Kidney (tissue), 14 donors: ENCODE results near the gene AASDHPPT. TPM values are rescaled to one million over a fixed set of nuclear protein-coding genes. Genes with fewer than 3 reads are reported as not detected.

Experiments used
- DNase-seq, 5 donors: peaks; one replicate each; pipeline ENCODE4 v3.0.0-alpha.2; 2013 to 2020
- FAIRE-seq: peaks from 2 replicates; lab custom pipeline; 2012; peaks lifted over from hg19 to GRCh38; lab: Jason Lieb, UNC
- H3K27ac ChIP-seq, 2 donors: one replicate each; pipeline ENCODE4 v1.7.0; 2013; ENCODE audit warnings: low read depth in 2 of 2, low read length in 2 of 2, inconsistent platforms in 1 of 2
- H3K27me3 ChIP-seq: one replicate; pipeline ENCODE4 v1.7.1; 2013; ENCODE audit warnings: low read length, inconsistent platforms; ENCODE audit not compliant: control insufficient read depth, insufficient read depth
- H3K36me3 ChIP-seq, 3 donors: one replicate each; pipeline versions ENCODE4 v1.7.0 to v1.7.1; 2013; ENCODE audit warnings: low read length in 3 of 3, control low read depth in 1 of 3, inconsistent platforms in 1 of 3; ENCODE audit not compliant: insufficient read depth in 3 of 3, control insufficient read depth in 2 of 3
- H3K4me1 ChIP-seq, 3 donors: one replicate each; pipeline versions ENCODE4 v1.7.0 to v1.7.1; 2013; ENCODE audit warnings: low read length in 3 of 3, inconsistent platforms in 1 of 3, low read depth in 1 of 3; ENCODE audit not compliant: control insufficient read depth in 2 of 3, insufficient read depth in 2 of 3
- H3K4me3 ChIP-seq, 3 donors: one replicate each; pipeline versions ENCODE4 v1.7.0 to v1.8.1; 2013; ENCODE audit warnings: low read length in 3 of 3, control low read depth in 1 of 3, inconsistent platforms in 1 of 3
- H3K9ac ChIP-seq, 3 donors: one replicate each; pipeline versions ENCODE4 v1.7.0 to v1.7.1; 2013; ENCODE audit warnings: low read length in 3 of 3, control low read depth in 1 of 3, inconsistent platforms in 1 of 3
- H3K9me3 ChIP-seq, 3 donors: one replicate each; pipeline versions ENCODE4 v1.7.0 to v1.7.1; 2013; ENCODE audit warnings: low read length in 3 of 3, control low read depth in 1 of 3, inconsistent platforms in 1 of 3; ENCODE audit not compliant: control insufficient read depth in 2 of 3, insufficient read depth in 1 of 3
- CTCF ChIP-seq: IDR thresholded peaks from 3 replicates; pipeline ENCODE4 v1.5.1; 2012; ENCODE audit warnings: mild to moderate bottlenecking, moderate library complexity, borderline replicate concordance; ENCODE audit not compliant: insufficient read depth; ENCODE audit errors: extremely low read depth
- intact Hi-C: fragments of 100-400 bp; cut with DNase I; formaldehyde crosslinking; loops from one replicate; pipeline ENCODE4 v1.11.1; 2022
- polyA plus RNA-seq: library from polyadenylated mRNA; stranded (reverse); fragments of 350-450 nt; fragmentation: Illumina TruSeq; extraction: RNeasy Lipid Tissue Mini Kit (QIAGEN cat#74804); gene quantifications from one replicate; pipeline ENCODE4 v1.2.3, GENCODE V29; 2014; ENCODE audit warnings: low read depth, low replicate concordance; ENCODE audit not compliant: insufficient read depth
- total RNA-seq: library from RNA; stranded (reverse); fragmentation: NEBNext Ultra II Directional; extraction: Animal tissue kit (Norgen Biotek cat#: 25700); gene quantifications from one replicate; pipeline ENCODE4 v1.2.1, GENCODE V29; 2021
- donor health status: control.
- donor health status: control.
- donor health status: control.
- donor health status: control.
- donor health status: control.
- donor health status: DM: yes; HTN: yes; CAD: no.
- donor health status: Normal renal cell carcinoma (clear cell type).

The AASDHPPT gene
- total and polyA plus RNA-seq, 2 donors from 2014 or later: 20.8 to 33.0 TPM

GRCh38 chr11:106059617-106060016, 17.8 kb upstream of the AASDHPPT start:
- FAIRE-seq: no peak
- no peaks in the 10 kb centered on the region for H3K4me1 ChIP-seq

GRCh38 chr11:106061249-106061784, 16.1 kb upstream of the AASDHPPT start:
- Histone ChIP-seq H3K4me1 (no peaks in the 10 kb centered on the region), H3K27me3 (no peaks in the 10 kb centered on the region), H3K36me3 (no peaks in the 10 kb centered on the region), H3K9me3 (no peaks in the 10 kb centered on the region), H3K4me3 (no peak overlapping the region), H3K9ac (no peak overlapping the region), H3K27ac (no peak overlapping the region)
- intact Hi-C loops: no loop called here
- no peak for DNase-seq
- TF ChIP-seq CTCF: no peak
- FAIRE-seq: no peak

More at GRCh38 chr11:106059617-106060016, 17.8 kb upstream of the AASDHPPT start:
- Histone ChIP-seq H3K27me3 (no peaks in the 10 kb centered on the region), H3K9ac (no peak overlapping the region), H3K27ac (no peak overlapping the region), H3K4me3 (no peak overlapping the region), H3K9me3 (no peaks in the 10 kb centered on the region), H3K36me3 (no peaks in the 10 kb centered on the region)
- no peak for TF ChIP-seq CTCF
- DNase-seq: no peak
- intact Hi-C loops: no loop called here

GRCh38 chr11:106061954-106062949, 15.2 kb upstream of the AASDHPPT start:
- Histone ChIP-seq H3K36me3 (no peaks in the 10 kb centered on the region), H3K4me3 (no peak overlapping the region), H3K4me1 (no peaks in the 10 kb centered on the region), H3K9ac (no peak overlapping the region), H3K27me3 (no peaks in the 10 kb centered on the region), H3K9me3 (no peaks in the 10 kb centered on the region), H3K27ac (no peak overlapping the region)
- no peak for TF ChIP-seq CTCF
- DNase-seq (no peak), FAIRE-seq (no peak)
- intact Hi-C loops: no loop called here
